HepG2 (cell line): ENCODE results near the gene GAL3ST3. TPM values are rescaled to one million over a fixed set of nuclear protein-coding genes. Genes with fewer than 3 reads are reported as not detected.

Experiments
- GFI1 ChIP-seq: sonication (generic); formaldehyde crosslinking; IDR thresholded peaks from 2 replicates; pipeline ENCODE4 v1.5.0; 2020; ENCODE audit warnings: missing genetic modification reagents, mild to moderate bottlenecking, borderline replicate concordance
- HMG20A ChIP-seq: IDR thresholded peaks from 2 replicates; pipeline ENCODE4 v1.6.1; 2016; ENCODE audit warnings: borderline replicate concordance
- HNF4G ChIP-seq, 2 experiments: sonication (generic) in 1 of 2; formaldehyde crosslinking in 1 of 2; IDR thresholded peaks; 2 replicates each; pipeline versions ENCODE4 v1.4.0 to v1.6.1; 2011 to 2020; ENCODE audit warnings: borderline replicate concordance in 2 of 2, low read depth in 2 of 2, mild to moderate bottlenecking in 2 of 2, low read length in 1 of 2, missing genetic modification reagents in 1 of 2, moderate library complexity in 1 of 2
- HNRNPL ChIP-seq: fragments of 200-400 bp; formaldehyde crosslinking; IDR thresholded peaks from 2 replicates; pipeline ENCODE4 v1.6.1; 2017; ENCODE audit warnings: mild to moderate bottlenecking, low read depth, low read length
- MAFG ChIP-seq: sonication (generic); formaldehyde crosslinking; IDR thresholded peaks from 2 replicates; pipeline ENCODE4 v1.5.1; 2020; ENCODE audit warnings: mild to moderate bottlenecking, missing genetic modification reagents
- MEIS1 ChIP-seq: sonication (generic); formaldehyde crosslinking; IDR thresholded peaks from 2 replicates; pipeline ENCODE4 v1.9.0; 2021; ENCODE audit warnings: mild to moderate bottlenecking, missing genetic modification reagents, moderate library complexity, borderline replicate concordance
- SAP130 ChIP-seq: IDR thresholded peaks from 2 replicates; pipeline ENCODE4 v1.6.1; 2016; ENCODE audit warnings: low read depth
- TOPORS ChIP-seq: sonication (generic); formaldehyde crosslinking; IDR thresholded peaks from 2 replicates; pipeline ENCODE4 v1.8.0; 2023; ENCODE audit warnings: mild to moderate bottlenecking, missing genetic modification reagents
- WIZ ChIP-seq: sonication (generic); formaldehyde crosslinking; IDR thresholded peaks from 2 replicates; pipeline ENCODE4 v1.5.1; 2020; ENCODE audit warnings: mild to moderate bottlenecking, missing genetic modification reagents
- ZBTB42 ChIP-seq: sonication (generic); formaldehyde crosslinking; IDR thresholded peaks from 2 replicates; pipeline ENCODE4 v1.5.0; 2020; ENCODE audit warnings: mild to moderate bottlenecking, missing genetic modification reagents
- ZFX ChIP-seq: sonication (generic); formaldehyde crosslinking; IDR thresholded peaks from 2 replicates; pipeline ENCODE4 v1.4.0; 2020; ENCODE audit warnings: mild to moderate bottlenecking, low read depth, missing genetic modification reagents, moderate library complexity
- polyA plus RNA-seq, 8 experiments: library from polyadenylated mRNA; depleted of rRNA in 3 of 8; stranded (reverse) in 7 of 8; unstranded in 1 of 8; fragments of >200 nt; fragmentation: Illumina TruSeq in 4 of 8; extraction: Trizol in 4 of 8; gene quantifications; 2 replicates each; pipeline versions ENCODE4 v1.2.1 to v1.2.3, GENCODE V29; 2011 to 2016; ENCODE audit warnings: low read depth in 4 of 8, missing spikeins in 1 of 8, mixed read lengths in 1 of 8; ENCODE audit not compliant: insufficient read depth in 1 of 8
- total RNA-seq, 5 experiments: library from RNA; depleted of rRNA; stranded (reverse); fragments of >200 nt; fragmentation: Illumina TruSeq; extraction: Trizol; gene quantifications; 2 replicates each; pipeline ENCODE4 v1.2.3, GENCODE V29; 2016; ENCODE audit warnings: low read depth in 1 of 5
- TF ChIP-seq, protein P1 (sequence below): sonication (generic); formaldehyde crosslinking; IDR thresholded peaks from 2 replicates; pipeline ENCODE4 v1.5.1; 2020; ENCODE audit warnings: missing genetic modification reagents, mild to moderate bottlenecking, borderline replicate concordance
- TF ChIP-seq, protein P2 (sequence below): IDR thresholded peaks from 2 replicates; pipeline ENCODE4 v1.6.1; 2012; ENCODE audit warnings: low read depth, low read length, improper control_type of control experiment
- TF ChIP-seq, protein P3 (sequence below): IDR thresholded peaks from 2 replicates; pipeline ENCODE4 v1.6.1; 2016; ENCODE audit warnings: mild to moderate bottlenecking, missing biosample characterization, missing genetic modification reagents
- TF ChIP-seq, protein P4 (sequence below): IDR thresholded peaks from 2 replicates; pipeline ENCODE4 v1.6.1; 2016; ENCODE audit warnings: control low read depth
- TF ChIP-seq, protein P5 (sequence below): IDR thresholded peaks from 2 replicates; pipeline ENCODE4 v1.6.1; 2016; ENCODE audit warnings: low read depth, missing genetic modification reagents, missing compliant biosample characterization

GAL3ST3 gene
- total and polyA plus RNA-seq, 2 of the 13 experiments (the other 11 are each of a cell fraction or from before 2014, with no cell fraction given): not detected

DNA sequence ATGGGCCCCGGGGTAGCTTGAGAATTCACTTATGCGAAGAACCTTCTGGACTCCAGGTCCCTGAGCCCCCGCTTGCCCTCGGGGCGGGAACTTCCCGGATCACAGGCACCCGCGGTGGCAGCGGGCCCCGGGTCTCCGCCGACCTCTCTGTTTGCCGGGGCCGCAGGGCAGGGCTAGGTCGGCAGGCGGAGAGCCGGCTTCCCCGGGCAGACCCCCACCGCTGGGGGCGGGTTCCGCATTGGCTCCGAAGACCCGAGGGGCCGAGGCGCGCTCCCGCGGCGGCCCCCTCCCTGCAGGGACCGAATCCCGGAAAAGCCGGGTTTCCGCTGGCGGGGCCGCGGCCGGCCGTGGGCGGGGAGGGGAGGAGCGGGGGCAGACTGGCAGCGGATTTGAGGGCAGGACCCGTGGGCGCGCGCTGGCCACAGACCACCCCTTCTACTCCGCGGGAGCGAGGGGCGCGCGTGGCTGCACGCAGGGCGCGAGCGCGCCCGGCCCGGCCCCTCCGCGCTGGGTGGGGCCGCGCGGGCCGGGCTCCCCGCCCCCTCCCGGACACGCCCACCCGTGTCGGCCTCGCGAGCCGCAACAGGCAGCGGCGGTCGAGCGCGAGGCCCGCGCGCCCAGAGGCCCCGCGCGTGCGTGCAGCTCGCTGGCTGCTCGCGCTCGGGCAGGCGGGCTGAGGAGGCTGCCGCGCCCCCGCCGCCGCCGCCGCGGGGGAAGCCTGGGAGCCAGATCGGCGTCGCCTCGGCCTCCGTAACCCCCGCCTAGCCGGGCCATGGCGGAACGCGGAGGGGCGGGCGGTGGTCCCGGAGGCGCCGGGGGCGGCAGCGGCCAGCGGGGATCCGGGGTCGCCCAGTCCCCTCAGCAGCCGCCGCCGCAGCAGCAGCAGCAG, 21.0 kb upstream of the GAL3ST3 start, which contains the start of gene PACS1 (continued):
- TF ChIP-seq, protein P1, sequence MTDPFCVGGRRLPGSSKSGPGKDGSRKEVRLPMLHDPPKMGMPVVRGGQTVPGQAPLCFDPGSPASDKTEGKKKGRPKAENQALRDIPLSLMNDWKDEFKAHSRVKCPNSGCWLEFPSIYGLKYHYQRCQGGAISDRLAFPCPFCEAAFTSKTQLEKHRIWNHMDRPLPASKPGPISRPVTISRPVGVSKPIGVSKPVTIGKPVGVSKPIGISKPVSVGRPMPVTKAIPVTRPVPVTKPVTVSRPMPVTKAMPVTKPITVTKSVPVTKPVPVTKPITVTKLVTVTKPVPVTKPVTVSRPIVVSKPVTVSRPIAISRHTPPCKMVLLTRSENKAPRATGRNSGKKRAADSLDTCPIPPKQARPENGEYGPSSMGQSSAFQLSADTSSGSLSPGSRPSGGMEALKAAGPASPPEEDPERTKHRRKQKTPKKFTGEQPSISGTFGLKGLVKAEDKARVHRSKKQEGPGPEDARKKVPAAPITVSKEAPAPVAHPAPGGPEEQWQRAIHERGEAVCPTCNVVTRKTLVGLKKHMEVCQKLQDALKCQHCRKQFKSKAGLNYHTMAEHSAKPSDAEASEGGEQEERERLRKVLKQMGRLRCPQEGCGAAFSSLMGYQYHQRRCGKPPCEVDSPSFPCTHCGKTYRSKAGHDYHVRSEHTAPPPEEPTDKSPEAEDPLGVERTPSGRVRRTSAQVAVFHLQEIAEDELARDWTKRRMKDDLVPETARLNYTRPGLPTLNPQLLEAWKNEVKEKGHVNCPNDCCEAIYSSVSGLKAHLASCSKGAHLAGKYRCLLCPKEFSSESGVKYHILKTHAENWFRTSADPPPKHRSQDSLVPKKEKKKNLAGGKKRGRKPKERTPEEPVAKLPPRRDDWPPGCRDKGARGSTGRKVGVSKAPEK: no peak
- TF ChIP-seq, protein P2, sequence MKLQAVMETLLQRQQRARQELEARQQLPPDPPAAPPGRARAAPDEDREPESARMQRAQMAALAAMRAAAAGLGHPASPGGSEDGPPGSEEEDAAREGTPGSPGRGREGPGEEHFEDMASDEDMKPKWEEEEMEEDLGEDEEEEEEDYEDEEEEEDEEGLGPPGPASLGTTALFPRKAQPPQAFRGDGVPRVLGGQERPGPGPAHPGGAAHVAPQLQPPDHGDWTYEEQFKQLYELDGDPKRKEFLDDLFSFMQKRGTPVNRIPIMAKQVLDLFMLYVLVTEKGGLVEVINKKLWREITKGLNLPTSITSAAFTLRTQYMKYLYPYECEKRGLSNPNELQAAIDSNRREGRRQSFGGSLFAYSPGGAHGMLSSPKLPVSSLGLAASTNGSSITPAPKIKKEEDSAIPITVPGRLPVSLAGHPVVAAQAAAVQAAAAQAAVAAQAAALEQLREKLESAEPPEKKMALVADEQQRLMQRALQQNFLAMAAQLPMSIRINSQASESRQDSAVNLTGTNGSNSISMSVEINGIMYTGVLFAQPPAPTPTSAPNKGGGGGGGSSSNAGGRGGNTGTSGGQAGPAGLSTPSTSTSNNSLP: no peak
- TF ChIP-seq, protein P3, sequence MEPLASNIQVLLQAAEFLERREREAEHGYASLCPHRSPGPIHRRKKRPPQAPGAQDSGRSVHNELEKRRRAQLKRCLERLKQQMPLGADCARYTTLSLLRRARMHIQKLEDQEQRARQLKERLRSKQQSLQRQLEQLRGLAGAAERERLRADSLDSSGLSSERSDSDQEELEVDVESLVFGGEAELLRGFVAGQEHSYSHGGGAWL (CRISPR knock-in tag): peak; percentile 62
- no peak for TF ChIP-seq HNF4G (IDR thresholded peaks at IDR 0.05; ENCODE audit: borderline replicate concordance, low read depth, low read length)
- no peak for TF ChIP-seq HNF4G (CRISPR knock-in tag; IDR thresholded peaks at IDR 0.05; ENCODE audit: borderline replicate concordance, low read depth)
- TF ChIP-seq ZFX (CRISPR knock-in tag): no peak; the same call in 1 of the 2 replicates
- TF ChIP-seq ZBTB42 (CRISPR knock-in tag): no peak
- no peak for TF ChIP-seq MAFG (CRISPR knock-in tag)
- TF ChIP-seq SAP130 (CRISPR knock-in tag): peak; percentile 59; the same call in 1 of the 2 replicates
- no peak for TF ChIP-seq HMG20A (CRISPR knock-in tag)
- 0 out of 2 replicates have a peak, but pooled peaks have one; percentile 38 for TF ChIP-seq TOPORS
- TF ChIP-seq, protein P4, sequence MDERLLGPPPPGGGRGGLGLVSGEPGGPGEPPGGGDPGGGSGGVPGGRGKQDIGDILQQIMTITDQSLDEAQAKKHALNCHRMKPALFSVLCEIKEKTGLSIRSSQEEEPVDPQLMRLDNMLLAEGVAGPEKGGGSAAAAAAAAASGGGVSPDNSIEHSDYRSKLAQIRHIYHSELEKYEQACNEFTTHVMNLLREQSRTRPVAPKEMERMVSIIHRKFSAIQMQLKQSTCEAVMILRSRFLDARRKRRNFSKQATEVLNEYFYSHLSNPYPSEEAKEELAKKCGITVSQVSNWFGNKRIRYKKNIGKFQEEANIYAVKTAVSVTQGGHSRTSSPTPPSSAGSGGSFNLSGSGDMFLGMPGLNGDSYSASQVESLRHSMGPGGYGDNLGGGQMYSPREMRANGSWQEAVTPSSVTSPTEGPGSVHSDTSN: no peak
- no peak for TF ChIP-seq GFI1
- TF ChIP-seq MEIS1: no peak
- TF ChIP-seq HNRNPL: no peak
- TF ChIP-seq WIZ (CRISPR knock-in tag): no peak
- TF ChIP-seq, protein P5, sequence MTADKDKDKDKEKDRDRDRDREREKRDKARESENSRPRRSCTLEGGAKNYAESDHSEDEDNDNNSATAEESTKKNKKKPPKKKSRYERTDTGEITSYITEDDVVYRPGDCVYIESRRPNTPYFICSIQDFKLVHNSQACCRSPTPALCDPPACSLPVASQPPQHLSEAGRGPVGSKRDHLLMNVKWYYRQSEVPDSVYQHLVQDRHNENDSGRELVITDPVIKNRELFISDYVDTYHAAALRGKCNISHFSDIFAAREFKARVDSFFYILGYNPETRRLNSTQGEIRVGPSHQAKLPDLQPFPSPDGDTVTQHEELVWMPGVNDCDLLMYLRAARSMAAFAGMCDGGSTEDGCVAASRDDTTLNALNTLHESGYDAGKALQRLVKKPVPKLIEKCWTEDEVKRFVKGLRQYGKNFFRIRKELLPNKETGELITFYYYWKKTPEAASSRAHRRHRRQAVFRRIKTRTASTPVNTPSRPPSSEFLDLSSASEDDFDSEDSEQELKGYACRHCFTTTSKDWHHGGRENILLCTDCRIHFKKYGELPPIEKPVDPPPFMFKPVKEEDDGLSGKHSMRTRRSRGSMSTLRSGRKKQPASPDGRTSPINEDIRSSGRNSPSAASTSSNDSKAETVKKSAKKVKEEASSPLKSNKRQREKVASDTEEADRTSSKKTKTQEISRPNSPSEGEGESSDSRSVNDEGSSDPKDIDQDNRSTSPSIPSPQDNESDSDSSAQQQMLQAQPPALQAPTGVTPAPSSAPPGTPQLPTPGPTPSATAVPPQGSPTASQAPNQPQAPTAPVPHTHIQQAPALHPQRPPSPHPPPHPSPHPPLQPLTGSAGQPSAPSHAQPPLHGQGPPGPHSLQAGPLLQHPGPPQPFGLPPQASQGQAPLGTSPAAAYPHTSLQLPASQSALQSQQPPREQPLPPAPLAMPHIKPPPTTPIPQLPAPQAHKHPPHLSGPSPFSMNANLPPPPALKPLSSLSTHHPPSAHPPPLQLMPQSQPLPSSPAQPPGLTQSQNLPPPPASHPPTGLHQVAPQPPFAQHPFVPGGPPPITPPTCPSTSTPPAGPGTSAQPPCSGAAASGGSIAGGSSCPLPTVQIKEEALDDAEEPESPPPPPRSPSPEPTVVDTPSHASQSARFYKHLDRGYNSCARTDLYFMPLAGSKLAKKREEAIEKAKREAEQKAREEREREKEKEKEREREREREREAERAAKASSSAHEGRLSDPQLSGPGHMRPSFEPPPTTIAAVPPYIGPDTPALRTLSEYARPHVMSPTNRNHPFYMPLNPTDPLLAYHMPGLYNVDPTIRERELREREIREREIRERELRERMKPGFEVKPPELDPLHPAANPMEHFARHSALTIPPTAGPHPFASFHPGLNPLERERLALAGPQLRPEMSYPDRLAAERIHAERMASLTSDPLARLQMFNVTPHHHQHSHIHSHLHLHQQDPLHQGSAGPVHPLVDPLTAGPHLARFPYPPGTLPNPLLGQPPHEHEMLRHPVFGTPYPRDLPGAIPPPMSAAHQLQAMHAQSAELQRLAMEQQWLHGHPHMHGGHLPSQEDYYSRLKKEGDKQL (CRISPR knock-in tag): no peak
